HG02885 (cell line): ENCODE results near the gene TMEM120B.
A peak's percentile ranks its signal among the peaks of the same experiment; 100 is the strongest.

ENCODE experiments used
- ATAC-seq: cut with Tn5 transposase; IDR thresholded peaks from one replicate; pipeline ENCODE4 v1.9.1; 2021; ENCODE audit warnings: mild to moderate bottlenecking; ENCODE audit not compliant: unreplicated experiment, poor library complexity

The TMEM120B gene

GRCh38 chr12:121799842-121800693 is 87.5 kb downstream of the TMEM120B start:
- ATAC-seq, result peak; percentile 21

DNA sequence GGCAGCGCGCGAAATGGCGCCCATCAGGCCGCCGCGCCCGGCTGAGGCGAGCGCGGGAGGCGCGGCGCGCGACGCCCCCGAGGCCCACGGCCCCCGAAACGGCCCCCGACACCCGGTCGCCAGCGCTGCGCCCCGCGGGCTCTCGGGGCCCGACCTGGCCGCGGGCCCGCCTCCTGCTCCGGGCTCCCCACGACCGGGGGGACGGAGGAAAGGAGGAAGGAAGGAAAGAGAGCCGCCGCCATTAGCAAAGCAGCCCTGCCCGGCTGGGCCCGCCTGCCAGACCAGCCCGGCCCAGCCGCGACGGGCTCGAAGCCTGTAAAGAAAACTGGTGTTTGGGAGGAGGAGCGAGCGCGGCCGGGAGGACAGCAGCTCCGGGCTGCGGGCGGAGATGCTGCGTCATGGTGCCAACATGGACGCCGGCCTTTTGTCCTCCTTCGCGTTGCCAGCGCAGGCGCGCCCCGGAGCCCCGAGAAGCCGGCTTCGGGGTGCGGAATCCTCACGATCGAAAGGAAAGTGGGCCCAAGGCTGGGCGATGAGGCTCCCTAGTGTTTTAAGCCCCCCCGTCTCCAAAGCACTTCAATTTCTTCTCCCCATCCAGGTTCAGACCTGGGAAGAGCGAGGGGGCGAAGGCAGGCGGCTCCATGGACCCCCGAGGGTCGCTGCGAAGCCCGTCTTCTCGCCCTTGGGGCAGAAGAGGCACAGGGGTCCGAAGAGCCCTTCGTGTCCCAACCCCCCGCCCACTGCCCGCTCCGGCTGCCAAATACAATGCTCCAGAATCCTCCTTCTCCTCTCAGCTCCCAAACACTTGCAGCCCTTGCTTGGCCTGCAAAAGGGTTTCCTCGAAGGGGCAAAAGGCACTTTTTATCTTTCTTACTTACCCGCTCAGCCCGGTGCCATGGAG is 88.4 kb downstream of the TMEM120B start:
- peak; percentile 1 for ATAC-seq

DNA sequence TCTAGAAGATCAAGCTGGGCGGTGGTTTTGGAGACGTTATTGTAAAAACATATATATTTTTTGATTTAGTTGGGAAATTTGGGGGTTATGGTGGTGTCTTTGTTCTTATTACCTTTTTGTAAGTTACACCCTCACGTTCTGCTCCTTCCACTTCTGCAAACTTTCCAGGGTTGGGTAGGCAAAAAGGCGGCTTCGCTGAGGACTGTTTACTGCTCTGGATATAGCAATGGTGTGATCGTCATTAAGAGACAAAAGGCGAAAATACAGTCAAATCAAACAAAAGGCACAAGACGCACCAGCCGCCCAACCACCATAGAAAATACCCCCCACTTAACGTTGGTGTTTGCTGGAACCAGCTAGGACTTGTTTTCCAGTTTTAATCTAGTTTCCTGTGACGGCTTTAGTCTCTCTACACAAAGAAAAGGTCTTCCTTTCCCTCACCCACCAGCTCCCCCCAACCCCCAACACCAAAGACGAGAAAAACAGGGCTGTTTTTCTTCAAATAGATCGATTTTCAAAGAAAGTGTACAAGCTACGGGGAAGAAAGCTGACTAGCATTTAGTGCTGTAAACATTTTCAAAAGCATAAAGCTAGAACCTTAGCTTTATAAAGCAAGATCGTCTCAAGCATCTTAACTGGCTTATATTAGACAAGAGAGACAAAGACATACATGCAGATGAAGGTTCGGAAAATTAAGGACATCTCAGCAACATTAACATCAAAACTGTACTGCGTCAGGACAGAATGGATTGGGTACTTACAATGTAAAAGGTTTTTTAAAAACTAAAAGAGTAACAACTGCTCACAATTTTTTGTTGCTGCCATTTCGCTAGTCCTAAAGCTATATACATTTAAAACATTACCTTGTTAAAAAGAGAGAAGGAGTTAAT is 89.3 kb downstream of the TMEM120B start:
- ATAC-seq, result no peak

DNA sequence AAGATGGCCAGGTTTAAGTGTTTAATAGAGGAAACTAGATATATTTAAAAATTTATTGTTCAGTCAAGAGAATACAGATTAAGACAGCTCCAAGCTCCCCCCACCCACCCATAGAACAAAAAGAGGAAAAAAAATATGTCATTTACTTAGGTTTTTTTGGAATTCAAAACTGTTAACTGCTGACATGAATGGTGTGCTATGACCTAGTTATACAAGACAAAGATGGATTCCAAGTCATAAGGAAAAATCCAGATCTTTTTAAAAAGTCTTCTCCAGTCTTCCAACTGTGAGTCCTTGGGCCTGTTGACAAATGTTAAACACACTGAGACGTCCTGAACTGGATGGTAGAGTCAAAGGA is 89.9 kb downstream of the TMEM120B start:
- ATAC-seq, result no peak

GRCh38 chr12:121802843-121803698 is 90.5 kb downstream of the TMEM120B start:
- ATAC-seq, result peak; percentile 46

DNA sequence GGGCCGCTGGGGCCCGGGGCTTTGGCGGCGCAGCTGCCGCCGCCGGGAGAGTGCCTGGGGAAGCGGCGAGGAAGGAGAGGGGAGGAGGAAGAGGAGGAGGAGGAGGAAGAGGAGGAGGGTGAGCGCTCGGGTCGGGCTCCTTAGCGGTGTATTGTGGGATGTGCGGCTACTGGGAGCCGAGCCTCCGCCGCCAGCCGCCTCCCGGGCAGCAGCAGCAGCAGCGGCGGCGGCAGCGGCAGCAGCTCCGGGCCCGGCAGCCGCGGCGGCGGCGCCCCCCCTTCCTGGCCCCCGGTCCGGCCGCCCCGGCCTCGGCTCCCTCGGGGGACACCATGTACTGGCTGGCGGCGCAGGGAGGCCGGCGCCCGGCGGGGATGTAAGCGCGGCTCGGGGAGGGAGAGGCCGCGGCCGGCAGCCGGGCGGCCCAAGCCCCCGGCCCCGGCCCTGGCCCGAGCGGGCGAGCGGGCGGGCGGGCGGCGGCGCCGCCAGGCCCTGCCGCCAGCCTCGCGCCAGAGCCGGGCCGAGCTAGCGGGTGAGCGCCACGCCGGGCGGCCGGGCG is 91.4 kb downstream of the TMEM120B start, which contains the start of gene SETD1B:
Gene SETD1B (plus strand): TSS at position 149 of the 556 bp plus-strand sequence. CDS start 729 bp downstream, outside the sequence.
- no peak for ATAC-seq

GRCh38 chr12:121804417-121805111 is 92.0 kb downstream of the TMEM120B start:
- no peak for ATAC-seq

GRCh38 chr12:121805171-121806008 is 92.8 kb downstream of the TMEM120B start:
- ATAC-seq, result no peak

GRCh38 chr12:121806009-121806545 is 93.5 kb downstream of the TMEM120B start:
- no peak for ATAC-seq

GRCh38 chr12:121806546-121807423 is 94.2 kb downstream of the TMEM120B start:
- ATAC-seq, result no peak

DNA sequence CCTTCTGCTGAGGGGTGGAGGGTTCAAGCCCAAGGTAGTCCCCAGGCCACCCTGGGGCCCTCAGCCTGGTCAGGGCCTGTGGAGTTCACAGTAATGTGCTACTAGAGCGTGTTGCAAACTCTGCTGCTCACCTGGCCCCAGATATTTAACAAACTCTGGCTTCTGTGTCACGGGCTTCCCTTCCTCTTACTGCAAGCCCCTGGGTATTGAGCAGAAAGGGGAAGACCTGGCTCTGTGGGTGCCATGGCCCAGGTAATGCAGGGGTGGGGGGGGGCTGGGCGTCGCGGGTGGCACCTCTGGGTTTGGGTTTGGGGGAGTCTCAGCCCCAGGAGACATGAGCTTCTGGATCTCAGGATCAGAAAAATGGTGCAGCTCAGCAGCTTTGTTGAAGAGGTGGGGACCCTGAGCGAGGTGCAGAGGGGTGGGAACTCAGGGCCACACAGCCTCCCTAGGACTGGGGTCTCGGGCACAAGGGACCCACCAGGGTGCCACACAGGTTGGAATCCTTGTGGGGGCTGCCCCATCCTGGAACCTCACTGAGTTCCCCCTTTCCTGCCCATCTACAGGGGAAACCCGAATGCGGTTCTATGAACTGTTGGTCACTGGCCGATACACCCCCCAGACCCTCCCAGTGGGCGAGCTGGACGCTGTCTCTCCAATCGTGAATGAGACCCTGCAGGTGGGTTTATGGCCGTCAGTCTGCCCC is 95.2 kb downstream of the TMEM120B start:
- no peak for ATAC-seq

GRCh38 chr12:121808623-121809022 is 96.1 kb downstream of the TMEM120B start:
- ATAC-seq, result no peak

DNA sequence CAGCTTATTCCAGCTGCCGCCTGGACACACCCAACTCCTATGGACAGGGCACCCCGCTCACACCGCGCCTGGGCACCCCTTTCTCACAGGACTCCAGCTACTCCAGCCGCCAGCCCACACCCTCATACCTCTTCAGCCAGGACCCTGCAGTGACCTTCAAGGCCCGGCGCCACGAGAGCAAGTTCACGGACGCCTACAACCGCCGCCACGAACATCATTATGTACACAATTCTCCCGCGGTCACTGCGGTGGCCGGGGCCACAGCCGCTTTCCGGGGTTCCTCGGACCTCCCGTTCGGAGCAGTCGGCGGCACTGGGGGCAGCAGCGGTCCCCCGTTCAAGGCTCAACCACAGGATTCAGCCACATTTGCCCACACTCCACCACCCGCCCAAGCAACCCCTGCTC is 97.2 kb downstream of the TMEM120B start:
- no peak for ATAC-seq

DNA sequence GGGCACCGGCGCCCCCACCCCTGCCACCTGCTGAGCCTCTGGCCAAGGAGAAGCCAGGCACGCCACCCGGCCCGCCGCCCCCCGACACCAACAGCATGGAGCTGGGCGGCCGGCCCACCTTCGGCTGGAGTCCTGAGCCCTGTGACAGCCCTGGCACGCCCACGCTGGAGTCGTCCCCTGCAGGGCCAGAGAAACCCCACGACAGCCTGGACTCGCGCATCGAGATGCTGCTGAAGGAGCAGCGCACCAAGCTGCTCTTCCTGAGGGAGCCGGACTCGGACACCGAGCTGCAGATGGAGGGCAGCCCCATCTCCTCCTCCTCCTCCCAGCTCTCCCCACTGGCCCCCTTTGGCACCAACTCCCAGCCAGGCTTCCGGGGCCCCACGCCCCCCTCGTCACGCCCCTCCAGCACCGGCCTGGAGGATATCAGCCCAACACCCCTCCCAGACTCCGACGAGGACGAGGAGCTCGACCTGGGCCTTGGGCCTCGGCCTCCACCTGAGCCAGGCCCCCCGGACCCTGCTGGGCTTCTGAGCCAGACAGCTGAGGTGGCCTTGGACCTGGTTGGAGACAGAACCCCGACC is 97.8 kb downstream of the TMEM120B start:
- ATAC-seq, result no peak

DNA sequence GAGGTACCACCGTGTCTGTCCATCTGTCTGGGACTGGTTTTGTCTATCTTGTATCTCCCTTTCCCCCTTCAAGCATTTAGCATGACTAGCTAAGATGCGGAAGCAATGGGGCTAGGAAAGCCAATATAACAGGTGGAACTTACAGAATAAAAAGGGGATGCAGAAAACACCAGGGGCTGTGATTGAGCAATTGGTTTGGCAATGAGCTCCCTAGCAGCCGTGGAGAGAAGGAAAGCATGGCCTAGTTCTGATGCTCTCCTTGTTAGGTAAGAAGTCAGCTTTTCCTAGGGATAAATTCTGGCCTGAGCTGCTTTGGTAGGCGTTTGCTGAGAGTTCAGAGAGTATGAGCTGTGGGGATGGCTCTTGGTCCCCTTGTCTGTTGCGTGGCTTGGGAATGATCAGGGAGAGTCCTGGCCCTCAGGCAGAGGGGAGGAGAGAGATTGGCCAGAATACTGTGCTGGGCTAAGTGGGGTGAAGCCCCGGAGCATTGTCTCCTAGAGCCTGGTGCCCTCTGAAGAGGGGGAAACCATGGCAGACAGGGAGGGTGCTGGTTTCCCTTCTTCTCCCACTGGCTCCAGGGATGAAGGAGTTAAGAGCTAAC is 98.4 kb downstream of the TMEM120B start:
- ATAC-seq, result no peak
